Astrocyte of the hippocampus (primary cell): Measurements from ENCODE around the gene ZNF425.
"Not testable (repeated sequence)": the region's sequence is repeated elsewhere in the genome, so short reads cannot be mapped to it uniquely, and the experiment has no call there.

Experiments used
- DNase-seq: peaks from one replicate; pipeline ENCODE4 v3.0.0; 2011; ENCODE audit warnings: low read depth, low spot score

ZNF425 gene

GRCh38 chr7:149133028-149133710 is 7.0 kb upstream of the ZNF425 start:
- no peak for DNase-seq

- DNase-seq, result no peak
These were observed 4.6 kb upstream of the ZNF425 start for GRCh38 chr7:149130572-149131198.

GRCh38 chr7:149126662-149127266 is 640 bp upstream of the ZNF425 start:
- DNase-seq, result peak; percentile 67

DNA sequence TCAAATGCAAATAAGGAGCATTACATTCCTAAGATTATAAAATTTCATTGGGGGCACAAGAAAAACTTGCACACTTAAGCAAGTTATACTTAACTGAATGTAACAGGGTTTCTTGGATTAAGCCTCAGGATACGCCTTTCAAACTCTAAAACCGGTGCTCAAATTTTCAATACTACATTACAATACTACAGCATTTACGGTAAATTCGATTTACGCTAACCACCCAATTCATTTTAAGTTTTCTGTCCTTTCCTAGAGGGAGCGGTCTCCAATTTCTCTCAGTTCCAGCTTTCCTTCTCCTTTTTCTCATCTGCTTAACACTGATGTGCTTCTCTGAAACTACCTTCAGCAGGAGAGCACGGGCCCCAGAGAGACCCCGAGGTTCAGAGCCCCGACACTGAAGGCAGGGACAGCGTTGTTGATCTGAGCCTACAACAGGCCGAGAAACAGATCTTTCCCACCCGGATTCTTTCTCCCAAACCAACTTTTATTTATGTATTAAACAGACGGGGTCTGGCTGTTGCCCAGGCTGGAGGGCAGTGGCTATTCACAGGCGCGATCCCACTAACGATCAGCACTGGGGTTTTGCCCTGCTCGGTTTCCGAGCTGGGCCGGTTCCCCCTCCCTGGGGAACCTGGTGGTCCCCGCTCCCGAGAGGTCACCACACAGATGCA is 798 bp downstream of the ZNF425 start:
- DNase-seq, result peak; percentile 4

DNA sequence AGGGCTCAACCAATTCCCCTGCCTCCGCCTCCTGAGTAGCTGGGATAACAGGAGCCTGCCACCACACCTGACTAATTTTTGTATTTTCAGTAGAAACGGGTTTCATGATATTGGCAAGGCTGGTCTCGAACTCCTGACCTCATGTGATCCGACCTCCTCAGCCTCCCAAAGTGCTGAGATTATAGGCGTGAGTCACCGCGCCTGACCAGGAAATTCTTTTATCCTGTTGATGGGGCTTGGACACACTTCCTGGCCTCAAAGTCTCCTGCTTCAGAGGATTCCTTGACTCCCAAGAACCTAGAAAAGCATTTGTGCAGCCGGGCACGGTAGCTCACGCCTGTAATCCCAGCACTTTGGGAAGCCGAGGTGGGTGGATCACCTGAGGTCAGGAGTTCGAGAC is 16.2 kb downstream of the ZNF425 start:
- DNase-seq, result no peak

DNA sequence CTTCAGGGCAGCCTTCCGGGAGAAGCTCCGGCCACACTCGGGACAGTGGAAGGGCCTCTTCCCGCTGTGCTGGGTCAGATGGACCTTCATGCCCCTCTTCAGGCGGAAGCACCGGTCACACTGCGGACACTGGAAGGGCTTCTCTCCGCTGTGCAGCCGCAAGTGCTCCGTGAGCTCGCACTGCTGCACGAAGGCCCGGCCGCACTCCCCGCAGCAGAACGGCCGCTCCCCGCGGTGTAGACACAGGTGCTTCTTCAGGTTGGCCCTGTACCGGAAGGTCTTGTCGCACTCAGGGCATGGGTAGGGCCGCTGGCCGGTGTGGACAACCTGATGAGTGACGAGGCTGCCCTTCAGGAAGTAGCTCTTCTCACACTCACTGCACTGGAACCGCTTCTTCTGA is 21.4 kb downstream of the ZNF425 start:
- no peak for DNase-seq

GRCh38 chr7:149104214-149104613 is 21.9 kb downstream of the ZNF425 start:
- no peak for DNase-seq

DNA sequence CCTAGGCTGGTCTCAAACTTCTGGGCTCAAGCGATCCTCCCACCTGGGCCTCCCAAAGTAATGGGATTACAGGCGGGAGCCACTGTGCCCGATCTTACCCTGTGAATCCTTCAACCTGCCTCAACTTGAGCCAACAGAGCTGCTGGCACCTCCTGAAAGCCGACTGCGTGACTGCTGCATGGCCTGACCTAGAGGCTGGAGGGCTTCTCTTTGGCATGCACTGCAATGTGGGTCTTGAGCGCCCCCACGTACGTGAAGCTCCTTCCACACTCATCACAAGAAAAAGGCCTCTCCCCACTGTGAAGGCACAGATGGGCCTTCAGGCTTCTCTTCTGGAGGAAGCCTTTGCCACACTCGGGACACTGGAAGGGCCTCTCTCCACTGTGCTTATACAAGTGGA is 22.7 kb downstream of the ZNF425 start:
- DNase-seq, result no peak

GRCh38 chr7:149102666-149103065 is 23.5 kb downstream of the ZNF425 start:
- DNase-seq, result no peak

DNA sequence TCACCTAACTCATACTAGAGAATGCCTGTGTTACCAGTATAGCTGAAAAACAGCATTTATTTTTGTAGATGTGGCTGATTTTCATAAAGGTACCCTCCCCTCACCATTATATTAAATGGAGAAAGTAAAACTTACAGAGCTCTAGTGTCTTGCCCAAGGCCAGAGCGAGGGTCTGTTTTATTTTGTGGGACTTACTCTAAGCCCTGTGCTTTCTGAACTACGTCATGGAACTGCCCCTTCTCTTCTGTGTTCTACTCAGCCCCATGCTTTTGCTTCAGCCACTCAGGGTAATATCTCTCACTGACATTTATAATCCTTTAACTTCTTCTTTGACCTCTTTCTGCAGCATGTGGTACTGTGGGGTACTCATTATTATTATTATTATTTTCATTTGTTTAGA is 25.3 kb downstream of the ZNF425 start:
- no peak for DNase-seq

DNA sequence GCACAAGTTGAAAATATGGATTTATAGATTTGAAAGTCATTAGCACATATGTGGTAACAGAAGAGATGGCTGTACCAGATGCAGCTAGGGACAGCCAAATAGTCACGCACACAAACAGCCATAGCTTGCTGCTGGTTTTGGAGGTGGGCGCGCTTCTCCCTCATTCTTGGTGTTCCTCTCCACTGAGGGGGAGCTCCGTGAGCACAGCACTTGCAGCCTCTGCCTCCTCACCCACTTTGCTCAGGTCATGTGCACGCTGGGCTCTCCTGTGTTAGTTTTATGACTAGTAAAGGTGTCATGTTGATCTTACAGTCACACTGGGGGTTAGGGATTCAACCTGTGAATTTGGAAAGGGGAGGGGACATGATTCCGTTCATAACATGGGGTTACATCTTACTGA is 27.1 kb downstream of the ZNF425 start:
- no peak for DNase-seq

GRCh38 chr7:149097088-149097487 is 29.0 kb downstream of the ZNF425 start:
- DNase-seq, result peak; percentile 21

- DNase-seq, result no peak
These were observed 32.9 kb downstream of the ZNF425 start for GRCh38 chr7:149093228-149093627.

DNA sequence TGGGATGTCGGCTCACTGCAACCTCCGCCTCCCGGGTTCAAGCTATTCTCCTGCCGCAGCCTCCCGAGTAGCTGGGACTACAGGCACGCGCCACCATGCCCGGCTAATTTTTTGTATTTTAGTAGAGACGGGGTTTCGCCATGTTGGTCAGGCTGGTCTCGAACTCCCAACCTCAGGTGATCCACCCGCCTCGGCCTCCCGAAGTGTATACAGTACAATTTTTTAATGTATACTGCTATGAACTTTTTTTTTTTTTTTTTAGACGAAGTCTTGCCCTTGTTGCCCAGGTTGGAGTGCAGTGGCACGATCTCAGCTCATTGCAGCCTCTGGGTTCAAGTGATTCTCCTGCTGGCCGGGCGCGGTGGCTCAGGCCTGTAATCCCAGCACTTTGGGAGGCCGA is 33.9 kb downstream of the ZNF425 start:
- DNase-seq, result not testable (repeated sequence)

- peak; percentile 98 for DNase-seq
These were observed 35.5 kb downstream of the ZNF425 start, which contains the start of gene ZNF786 for GRCh38 chr7:149090397-149091195. ZNF786 (minus strand) TSS chr7:149090718; CDS start chr7:149090640, 78 bp downstream.

- no peak for DNase-seq
These were observed 38.7 kb downstream of the ZNF425 start for GRCh38 chr7:149087376-149087775.

DNA sequence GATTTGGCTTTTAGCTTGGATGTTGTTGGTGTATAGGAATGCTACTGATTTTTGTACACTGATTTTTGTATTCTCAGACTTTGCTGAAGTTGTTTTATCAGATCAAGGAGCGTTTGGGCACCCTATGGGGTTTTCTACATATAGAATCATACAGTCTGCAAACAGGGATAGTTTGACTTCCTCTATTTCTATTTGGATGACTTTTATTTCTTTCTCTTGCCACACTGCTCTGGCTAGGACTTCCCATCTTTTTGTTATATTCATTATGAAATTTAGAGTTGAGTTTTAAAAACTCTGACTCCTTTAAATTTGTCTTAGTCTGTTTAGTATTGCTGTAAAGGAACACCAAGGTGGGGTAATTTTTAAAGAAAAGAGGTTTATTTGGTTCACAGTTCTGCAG is 40.3 kb downstream of the ZNF425 start:
- no peak for DNase-seq

GRCh38 chr7:149084407-149084806 is 41.7 kb downstream of the ZNF425 start:
- no peak for DNase-seq

- DNase-seq, result no peak
These were observed 44.2 kb downstream of the ZNF425 start for GRCh38 chr7:149081914-149082313.

DNA sequence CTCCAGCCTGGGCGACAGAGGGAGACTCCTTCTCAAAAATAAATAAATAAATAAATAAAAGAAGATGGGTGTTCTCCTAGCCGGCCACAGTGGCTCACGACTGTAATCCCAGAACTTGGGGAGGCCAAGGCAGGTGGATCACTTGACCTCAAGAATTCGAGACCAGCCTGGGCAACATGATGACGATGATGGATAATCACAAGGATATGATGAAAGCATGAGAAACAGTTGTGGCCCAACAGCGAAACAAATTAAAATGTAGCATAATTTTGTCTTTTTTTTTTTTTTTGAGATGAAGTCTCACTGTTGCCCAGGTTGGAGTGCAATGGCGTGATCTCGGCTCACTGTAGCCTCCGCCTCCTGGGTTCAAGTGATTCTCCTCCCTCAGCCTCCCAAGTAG is 48.5 kb downstream of the ZNF425 start:
- no peak for DNase-seq

GRCh38 chr7:149075286-149075685 is 50.8 kb downstream of the ZNF425 start:
- DNase-seq, result no peak
